Endothelial cell of umbilical vein (primary cell): ENCODE data around the gene CTDP1. TPM values are rescaled to one million over a fixed set of nuclear protein-coding genes. Genes with fewer than 3 reads are reported as not detected.

ENCODE experiments used
- BruUV-seq: library from RNA; stranded (reverse); fragments of 400-500 nt; replicated peaks from 2 replicates; lab custom pipeline; 2021; lab: Mats Ljungman, UMichigan
- CTCF ChIA-PET: fragments of 300-600, 350-600 bp; sonication (Branson Sonifier 250); formaldehyde crosslinking; loops from one replicate; lab custom pipeline; 2021; ENCODE audit warnings: antibody characterized with exemption, inconsistent platforms; lab: Charles Lee
- POLR2A ChIA-PET: fragments of 300-600, 350-600 bp; sonication (Branson Sonifier 250); formaldehyde crosslinking; loops from one replicate; lab custom pipeline; 2021; ENCODE audit warnings: antibody characterized with exemption, inconsistent platforms; lab: Charles Lee
- DNase-seq: peaks from one replicate; pipeline ENCODE4 v3.0.0-alpha.2; 2011; ENCODE audit warnings: low read depth, low spot score
- FAIRE-seq: peaks from 2 replicates; lab custom pipeline; 2011; peaks lifted over from hg19 to GRCh38; lab: Jason Lieb, UNC
- H2AFZ ChIP-seq: 2 replicates; pipeline ENCODE4 v1.6.0; 2012; ENCODE audit warnings: low read depth, low read length, control low read depth, inconsistent platforms
- H3K27ac ChIP-seq: 2 replicates; pipeline ENCODE4 v1.5.1; 2011; ENCODE audit warnings: low read depth, mild to moderate bottlenecking, control low read depth, low read length, moderate library complexity; ENCODE audit not compliant: insufficient read depth
- H3K27me3 ChIP-seq, 2 experiments: 2 replicates each; pipeline versions ENCODE4 v1.6.0 to v1.6.1; 2011; ENCODE audit warnings: low read length in 2 of 2, mixed read lengths in 1 of 2; ENCODE audit not compliant: control insufficient read depth in 2 of 2, insufficient read depth in 2 of 2
- H3K36me3 ChIP-seq, 2 experiments: 2 replicates in 1 of 2; 3 replicates in 1 of 2; pipeline ENCODE4 v1.5.1; 2011; ENCODE audit warnings: low read length in 2 of 2, mild to moderate bottlenecking in 1 of 2, moderate library complexity in 1 of 2; ENCODE audit not compliant: control insufficient read depth in 2 of 2, insufficient read depth in 2 of 2; ENCODE audit errors: extremely low read depth in 1 of 2
- H3K4me1 ChIP-seq: 3 replicates; pipeline ENCODE4 v1.5.1; 2011; ENCODE audit warnings: mild to moderate bottlenecking, low read length; ENCODE audit not compliant: control insufficient read depth, insufficient read depth; ENCODE audit errors: extremely low read depth
- H3K4me2 ChIP-seq: 2 replicates; pipeline ENCODE4 v1.6.1; 2011; ENCODE audit warnings: low read length, control low read depth, mixed read lengths; ENCODE audit not compliant: insufficient read depth
- H3K4me3 ChIP-seq, 3 experiments: fragments of 200-600 bp in 1 of 3; sonication (generic), shearing (Covaris generic) in 1 of 3; replicated peaks in 1 of 3; 2 replicates each; pipeline ENCODE4 v1.5.1; 2011 to 2016; ENCODE audit warnings: control low read depth in 3 of 3, low read length in 3 of 3, mild to moderate bottlenecking in 2 of 3, inconsistent platforms in 1 of 3, low read depth in 1 of 3, moderate library complexity in 1 of 3; ENCODE audit not compliant: insufficient read depth in 1 of 3
- H3K79me2 ChIP-seq: 2 replicates; pipeline ENCODE4 v1.6.0; 2012; ENCODE audit warnings: low read length, inconsistent platforms; ENCODE audit not compliant: control insufficient read depth, insufficient read depth
- H3K9ac ChIP-seq: replicated peaks from 2 replicates; pipeline ENCODE3; 2011; ENCODE audit warnings: low read length, control low read depth; ENCODE audit not compliant: insufficient read depth; ENCODE audit errors: extremely low read depth
- H3K9me1 ChIP-seq: replicated peaks from 3 replicates; pipeline ENCODE4 v1.6.0; 2011; ENCODE audit warnings: mild to moderate bottlenecking, low read length; ENCODE audit not compliant: control insufficient read depth, insufficient read depth; ENCODE audit errors: extremely low read depth
- H3K9me3 ChIP-seq: replicated peaks from 2 replicates; pipeline ENCODE4 v1.5.1; 2012; ENCODE audit warnings: low read length, inconsistent platforms; ENCODE audit not compliant: control insufficient read depth, insufficient read depth
- H4K20me1 ChIP-seq: replicated peaks from 2 replicates; pipeline ENCODE3; 2011; ENCODE audit warnings: mild to moderate bottlenecking, low read length; ENCODE audit not compliant: control insufficient read depth, insufficient read depth; ENCODE audit errors: extremely low read depth
- EZH2 ChIP-seq: IDR thresholded peaks from 2 replicates; pipeline ENCODE4 v1.6.1; 2012; ENCODE audit warnings: borderline replicate concordance, low read depth, mild to moderate bottlenecking, moderate library complexity, low read length, inconsistent platforms; ENCODE audit not compliant: severe bottlenecking
- FOS ChIP-seq: IDR thresholded peaks from 2 replicates; pipeline ENCODE4 v1.6.1; 2011; ENCODE audit warnings: mild to moderate bottlenecking, low read length, moderate library complexity, borderline replicate concordance; ENCODE audit not compliant: insufficient read depth
- GATA2 ChIP-seq: IDR thresholded peaks from 2 replicates; pipeline ENCODE4 v1.7.0; 2011; ENCODE audit warnings: low read depth, mild to moderate bottlenecking, moderate library complexity, mixed read lengths, low read length; ENCODE audit not compliant: insufficient read length, insufficient read depth
- JUN ChIP-seq: IDR thresholded peaks from 2 replicates; pipeline ENCODE4 v1.6.1; 2011; ENCODE audit warnings: borderline replicate concordance, low read depth; ENCODE audit not compliant: insufficient read length, insufficient read depth
- MAX ChIP-seq: IDR thresholded peaks from 2 replicates; pipeline ENCODE4 v1.6.1; 2011; ENCODE audit not compliant: insufficient read depth, insufficient read length
- MYC ChIP-seq: IDR thresholded peaks from one replicate; pipeline ENCODE4 v1.6.1; 2011; ENCODE audit warnings: mild to moderate bottlenecking, low read depth, low read length
- POLR2A ChIP-seq: IDR thresholded peaks from 2 replicates; pipeline ENCODE4 v1.6.1; 2012; ENCODE audit warnings: low read depth, mild to moderate bottlenecking, control low read depth, low read length
- POLR2AphosphoS5 ChIP-seq: IDR thresholded peaks from 2 replicates; pipeline ENCODE4 v1.6.1; 2012; ENCODE audit warnings: low read depth, mild to moderate bottlenecking, control low read depth, low read length, moderate library complexity; ENCODE audit not compliant: insufficient read depth
- dilution Hi-C: fragments of 300-500 bp; cut with MboI; formaldehyde crosslinking; loops from one replicate; pipeline ENCODE4 v1.15.0; 2019; ENCODE audit warnings: low sequenced_read_pairs; ENCODE audit not compliant: extremely low pct_ligation_motif_present
- intact Hi-C: fragments of 100-400 bp; cut with micrococcal nuclease; formaldehyde crosslinking; loops from one replicate; pipeline ENCODE4 v1.10.0; 2022
- polyA plus RNA-seq, 4 experiments: library from polyadenylated mRNA; depleted of rRNA in 3 of 4; stranded (reverse) in 3 of 4; unstranded in 1 of 4; fragments of >200 nt; gene quantifications; 2 replicates each; pipeline versions ENCODE4 v1.2.1 to v1.2.3, GENCODE V29; 2011 to 2012; ENCODE audit warnings: missing spikeins in 1 of 4
- total RNA-seq: library from RNA; stranded (reverse); gene quantifications from 2 replicates; pipeline ENCODE4 v1.2.3, GENCODE V29; 2021
- TF ChIP-seq, protein P1 (sequence below), 2 donors: IDR thresholded peaks; 1 replicate in 1 of 2; 2 replicates in 1 of 2; pipeline ENCODE4 v1.5.1; 2011; ENCODE audit warnings: low read length in 2 of 2, mild to moderate bottlenecking in 2 of 2, moderate library complexity in 2 of 2, control low read depth in 1 of 2, inconsistent platforms in 1 of 2, low read depth in 1 of 2; ENCODE audit not compliant: insufficient read depth in 1 of 2; ENCODE audit errors: extremely low read depth in 1 of 2

CTDP1 gene
- total and polyA plus RNA-seq, 2 donors (not counting 3 experiments of a cell fraction or from before 2014, with no cell fraction given) = 15.3 to 27.6 TPM

GRCh38 chr18:79690071-79690470 is 10.5 kb downstream of the CTDP1 start:
- Histone ChIP-seq H3K4me3 (no peak overlapping the region), H3K9me1 (no peaks in the 10 kb centered on the region), H3K36me3 (no peaks in the 10 kb centered on the region), H4K20me1 (no peaks in the 10 kb centered on the region), H3K4me2 (no peak overlapping the region), H3K9me3 (no peaks in the 10 kb centered on the region), H3K4me1 (no peaks in the 10 kb centered on the region), H2AFZ (no peak overlapping the region), H3K27me3 (no peaks in the 10 kb centered on the region), H3K79me2 (peaks cover 59% of the 10 kb centered on the region), H3K27ac (no peak overlapping the region), H3K9ac (no peak overlapping the region)
- ChIA-PET POLR2A (no interaction called here), CTCF (no interaction called here)
- FAIRE-seq (no peak), DNase-seq (no peak)
- dilution Hi-C loops = no loop called here
- no TSS peak for BruUV-seq
- TF ChIP-seq MAX (no peak), MYC (no peak), FOS (no peak), GATA2 (no peak), POLR2AphosphoS5 (no peak), JUN (no peak), EZH2 (no peak), POLR2A (no peak)
- TF ChIP-seq, protein P1, sequence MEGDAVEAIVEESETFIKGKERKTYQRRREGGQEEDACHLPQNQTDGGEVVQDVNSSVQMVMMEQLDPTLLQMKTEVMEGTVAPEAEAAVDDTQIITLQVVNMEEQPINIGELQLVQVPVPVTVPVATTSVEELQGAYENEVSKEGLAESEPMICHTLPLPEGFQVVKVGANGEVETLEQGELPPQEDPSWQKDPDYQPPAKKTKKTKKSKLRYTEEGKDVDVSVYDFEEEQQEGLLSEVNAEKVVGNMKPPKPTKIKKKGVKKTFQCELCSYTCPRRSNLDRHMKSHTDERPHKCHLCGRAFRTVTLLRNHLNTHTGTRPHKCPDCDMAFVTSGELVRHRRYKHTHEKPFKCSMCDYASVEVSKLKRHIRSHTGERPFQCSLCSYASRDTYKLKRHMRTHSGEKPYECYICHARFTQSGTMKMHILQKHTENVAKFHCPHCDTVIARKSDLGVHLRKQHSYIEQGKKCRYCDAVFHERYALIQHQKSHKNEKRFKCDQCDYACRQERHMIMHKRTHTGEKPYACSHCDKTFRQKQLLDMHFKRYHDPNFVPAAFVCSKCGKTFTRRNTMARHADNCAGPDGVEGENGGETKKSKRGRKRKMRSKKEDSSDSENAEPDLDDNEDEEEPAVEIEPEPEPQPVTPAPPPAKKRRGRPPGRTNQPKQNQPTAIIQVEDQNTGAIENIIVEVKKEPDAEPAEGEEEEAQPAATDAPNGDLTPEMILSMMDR (IDR thresholded peaks at IDR 0.05; ENCODE audit: extremely low read depth in 1 of 2, insufficient read depth in 1 of 2, low read depth in 1 of 2, low read length in 2 of 2) = no peak
- intact Hi-C loops = no loop called here
